CD4-positive, alpha-beta memory T cell (primary cell): ENCODE measurements around the gene CCNB1. TPM values are rescaled to one million over a fixed set of nuclear protein-coding genes. Genes with fewer than 3 reads are reported as not detected.

Source experiments
- polyA plus RNA-seq, 2 donors: library from polyadenylated mRNA; unstranded; fragments of 300-500 nt; fragmentation: Illumina TruSeq; gene quantifications; one replicate each; pipeline ENCODE4 v1.2.3, GENCODE V29; 2021
- total RNA-seq, 2 experiments: library from RNA; stranded (reverse); gene quantifications; one replicate each; pipeline ENCODE4 v1.2.3, GENCODE V29; 2021

Gene CCNB1
- total and polyA plus RNA-seq, 4 experiments from 2014 or later, result 2.9 to 5.1 (median 3.5) TPM

Other genes with a start within 250 kb of the CCNB1 start
- 10 to 100 TPM; 44.9 to 50.2 TPM for gene SLC30A5, start 73.1 kb upstream of the CCNB1 start, total RNA-seq
- 10 to 100 TPM; 32.7 to 35.6 TPM for gene SLC30A5, start 73.1 kb upstream of the CCNB1 start, polyA plus RNA-seq
- gene CENPH, start 22.4 kb downstream of the CCNB1 start, total RNA-seq, result 1 to 10 TPM; 6.1 to 6.9 TPM
- 1 to 10 TPM; 6.3 to 8.3 TPM for gene CENPH, start 22.4 kb downstream of the CCNB1 start, polyA plus RNA-seq
- 10 to 100 TPM; 16.5 to 20.2 TPM for gene CDK7, start 67.7 kb downstream of the CCNB1 start, total RNA-seq
- 10 to 100 TPM; 25.0 to 34.4 TPM for gene CDK7, start 67.7 kb downstream of the CCNB1 start, polyA plus RNA-seq
- 1 to 10 TPM; 6.8 to 7.9 TPM for gene CCDC125, start 165.7 kb downstream of the CCNB1 start, total RNA-seq
- gene CCDC125, start 165.7 kb downstream of the CCNB1 start, polyA plus RNA-seq, result 1 to 10 TPM in 1 of 2 donors, under 1 TPM in 1; 0.65 to 5.3 TPM
- 10 to 100 TPM; 25.3 to 31.4 TPM for gene AK6, start 202.4 kb downstream of the CCNB1 start, total RNA-seq
- 10 to 100 TPM; 75.1 to 90.3 TPM for gene AK6, start 202.4 kb downstream of the CCNB1 start, polyA plus RNA-seq
- 10 to 100 TPM; 42.3 to 45.9 TPM for gene TAF9, start 202.4 kb downstream of the CCNB1 start, total RNA-seq
- 100 to 1,000 TPM; 105 to 167 TPM for gene TAF9, start 202.4 kb downstream of the CCNB1 start, polyA plus RNA-seq
- gene RAD17, start 202.7 kb downstream of the CCNB1 start, total RNA-seq, result 10 to 100 TPM; 30.7 to 31.1 TPM
- gene RAD17, start 202.7 kb downstream of the CCNB1 start, polyA plus RNA-seq, result 10 to 100 TPM; 27.5 to 30.6 TPM
- 1 to 10 TPM; 1.1 TPM for gene MARVELD2, start 248.0 kb downstream of the CCNB1 start, total RNA-seq
- gene MARVELD2, start 248.0 kb downstream of the CCNB1 start, polyA plus RNA-seq, result 1 to 10 TPM in 1 of 2 donors, under 1 TPM in 1; 0.20 to 1.5 TPM